ENCODE data around the gene PUSL1.

Gene PUSL1

GRCh38 chr1:1332774-1333480 lies 24.5 kb downstream of the PUSL1 start:
- TF ChIP-seq CTCF (conservative IDR thresholded peaks at IDR 0.05; ENCODE audit: low read depth, low read length) = no peak
- H3K4me3 ChIP-seq (ENCODE audit: low read length) = no peak overlapping the region
- no peak for DNase-seq (ENCODE audit: low read depth)

GRCh38 chr1:1333551-1334241 lies 25.3 kb downstream of the PUSL1 start:
- DNase-seq (ENCODE audit: low read depth) = no peak
- H3K4me3 ChIP-seq (ENCODE audit: low read length) = no peak overlapping the region
- TF ChIP-seq CTCF (conservative IDR thresholded peaks at IDR 0.05; ENCODE audit: low read depth, low read length) = no peak

GRCh38 chr1:1334835-1335234 lies 26.4 kb downstream of the PUSL1 start:
- DNase-seq (ENCODE audit: low read depth) = no peak
- no peak overlapping the region for H3K4me3 ChIP-seq (ENCODE audit: low read length)
- no peak for TF ChIP-seq CTCF (conservative IDR thresholded peaks at IDR 0.05; ENCODE audit: low read depth, low read length)

GRCh38 chr1:1335283-1335682 lies 26.9 kb downstream of the PUSL1 start:
- no peak overlapping the region for H3K4me3 ChIP-seq (ENCODE audit: low read length)
- DNase-seq (ENCODE audit: low read depth) = no peak
- no peak for TF ChIP-seq CTCF (conservative IDR thresholded peaks at IDR 0.05; ENCODE audit: low read depth, low read length)

- no peak overlapping the region for H3K4me3 ChIP-seq (ENCODE audit: low read length)
- DNase-seq (ENCODE audit: low read depth) = no peak
- no peak for TF ChIP-seq CTCF (conservative IDR thresholded peaks at IDR 0.05; ENCODE audit: low read depth, low read length)
These were observed 27.4 kb downstream of the PUSL1 start for GRCh38 chr1:1335792-1336248.

- TF ChIP-seq CTCF (conservative IDR thresholded peaks at IDR 0.05; ENCODE audit: low read depth, low read length) = no peak
- no peak for DNase-seq (ENCODE audit: low read depth)
- H3K4me3 ChIP-seq (ENCODE audit: low read length) = no peak overlapping the region
These were observed 28.0 kb downstream of the PUSL1 start for GRCh38 chr1:1336446-1336845.
